GM10266 (cell line): ENCODE measurements around the gene PLXNA2.

Experiments
- DNase-seq: peaks from one replicate; pipeline ENCODE4 v3.0.0; 2012; ENCODE audit errors: extremely low spot score
- TF ChIP-seq, protein P1 (sequence below): IDR thresholded peaks from 2 replicates; pipeline ENCODE4 v1.5.1; 2012; ENCODE audit warnings: mild to moderate bottlenecking, low read depth; ENCODE audit not compliant: control insufficient read depth, insufficient read depth; ENCODE audit errors: missing control alignments

Gene PLXNA2

DNA sequence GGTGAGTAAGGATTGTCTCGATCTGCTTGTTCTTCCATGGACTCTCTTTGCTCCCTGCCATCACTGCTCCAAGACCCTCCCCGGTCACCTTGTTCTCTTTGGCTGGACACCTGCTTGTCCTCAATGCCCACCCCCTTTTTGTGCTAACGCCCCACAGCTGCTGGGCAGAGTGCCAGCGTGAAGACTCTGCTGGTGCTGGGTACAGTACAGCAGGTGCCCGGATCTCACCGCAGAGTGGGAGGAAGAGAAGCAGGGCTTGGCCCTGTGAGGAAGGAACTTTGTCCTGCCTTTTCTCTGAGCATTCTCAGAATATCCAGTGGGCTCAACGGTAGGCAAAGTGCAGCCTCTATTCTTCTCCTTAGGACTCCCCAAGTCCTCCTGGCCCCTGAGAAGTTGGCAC lies 90.1 kb downstream of the PLXNA2 start:
- DNase-seq: no peak

DNA sequence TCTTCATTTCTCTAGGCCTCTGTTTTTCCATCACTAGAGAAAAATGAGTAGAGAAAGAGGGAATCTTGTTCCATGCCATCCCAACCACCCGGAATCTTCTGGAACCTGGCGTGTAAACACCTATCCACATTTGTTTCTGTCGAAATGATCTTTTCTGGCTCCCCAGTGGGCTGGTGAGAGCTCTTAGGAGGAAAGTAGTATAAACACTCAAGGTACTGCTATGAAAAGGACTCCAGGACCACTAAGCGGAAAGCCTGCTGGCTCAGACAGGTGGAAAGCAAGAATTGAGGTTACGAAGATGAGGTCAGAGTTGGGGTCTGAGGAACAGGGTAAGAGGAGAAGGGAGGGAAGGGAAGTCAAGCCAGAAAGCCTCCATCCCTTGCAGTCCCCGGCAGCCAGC lies 90.8 kb downstream of the PLXNA2 start:
- DNase-seq: no peak
- TF ChIP-seq, protein P1, sequence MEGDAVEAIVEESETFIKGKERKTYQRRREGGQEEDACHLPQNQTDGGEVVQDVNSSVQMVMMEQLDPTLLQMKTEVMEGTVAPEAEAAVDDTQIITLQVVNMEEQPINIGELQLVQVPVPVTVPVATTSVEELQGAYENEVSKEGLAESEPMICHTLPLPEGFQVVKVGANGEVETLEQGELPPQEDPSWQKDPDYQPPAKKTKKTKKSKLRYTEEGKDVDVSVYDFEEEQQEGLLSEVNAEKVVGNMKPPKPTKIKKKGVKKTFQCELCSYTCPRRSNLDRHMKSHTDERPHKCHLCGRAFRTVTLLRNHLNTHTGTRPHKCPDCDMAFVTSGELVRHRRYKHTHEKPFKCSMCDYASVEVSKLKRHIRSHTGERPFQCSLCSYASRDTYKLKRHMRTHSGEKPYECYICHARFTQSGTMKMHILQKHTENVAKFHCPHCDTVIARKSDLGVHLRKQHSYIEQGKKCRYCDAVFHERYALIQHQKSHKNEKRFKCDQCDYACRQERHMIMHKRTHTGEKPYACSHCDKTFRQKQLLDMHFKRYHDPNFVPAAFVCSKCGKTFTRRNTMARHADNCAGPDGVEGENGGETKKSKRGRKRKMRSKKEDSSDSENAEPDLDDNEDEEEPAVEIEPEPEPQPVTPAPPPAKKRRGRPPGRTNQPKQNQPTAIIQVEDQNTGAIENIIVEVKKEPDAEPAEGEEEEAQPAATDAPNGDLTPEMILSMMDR: no peak

More for the DNA sequence above, 90.1 kb downstream of the PLXNA2 start:
- TF ChIP-seq, protein P1: no peak

DNA sequence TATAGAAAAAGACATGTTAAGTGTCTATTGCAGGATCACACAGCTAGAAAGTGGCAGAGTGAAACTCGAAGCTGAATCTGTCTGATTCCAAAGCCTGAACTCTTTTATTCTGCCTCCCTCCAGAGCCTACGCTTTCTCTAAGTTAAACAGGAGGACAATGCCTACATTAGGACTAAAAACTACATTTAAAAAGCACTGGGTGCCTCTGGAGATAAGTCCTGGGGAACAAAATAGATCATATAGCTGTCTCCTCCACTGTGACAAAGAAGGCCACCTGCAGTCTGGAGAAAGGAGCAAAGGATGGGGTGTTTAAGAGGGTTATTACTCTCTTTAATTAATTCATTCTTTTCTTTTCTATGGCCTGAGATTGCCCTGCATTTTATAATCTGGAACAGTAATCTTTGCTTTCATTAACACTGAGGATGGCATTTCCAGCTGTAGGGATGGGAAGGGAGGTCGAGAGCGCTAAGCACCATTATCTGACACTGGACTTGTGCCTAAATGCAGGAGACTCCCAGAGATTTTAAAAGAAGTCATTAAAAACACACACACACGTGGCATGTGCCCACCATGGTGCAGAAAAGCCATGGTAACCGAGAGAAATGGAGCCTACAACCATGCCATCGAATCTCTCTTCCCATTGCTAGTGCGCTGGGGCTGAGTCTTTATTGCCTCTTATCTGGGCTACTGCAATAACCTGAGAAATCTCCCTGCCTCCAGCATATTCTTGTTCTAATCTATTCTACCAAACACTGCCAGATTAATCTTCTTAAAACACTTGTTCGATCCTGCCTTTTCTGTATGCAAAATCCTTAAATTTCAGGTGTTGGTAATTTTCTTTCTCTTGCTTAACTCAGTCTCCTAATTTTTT lies 92.2 kb downstream of the PLXNA2 start:
- TF ChIP-seq, protein P1: no peak
- DNase-seq: no peak

DNA sequence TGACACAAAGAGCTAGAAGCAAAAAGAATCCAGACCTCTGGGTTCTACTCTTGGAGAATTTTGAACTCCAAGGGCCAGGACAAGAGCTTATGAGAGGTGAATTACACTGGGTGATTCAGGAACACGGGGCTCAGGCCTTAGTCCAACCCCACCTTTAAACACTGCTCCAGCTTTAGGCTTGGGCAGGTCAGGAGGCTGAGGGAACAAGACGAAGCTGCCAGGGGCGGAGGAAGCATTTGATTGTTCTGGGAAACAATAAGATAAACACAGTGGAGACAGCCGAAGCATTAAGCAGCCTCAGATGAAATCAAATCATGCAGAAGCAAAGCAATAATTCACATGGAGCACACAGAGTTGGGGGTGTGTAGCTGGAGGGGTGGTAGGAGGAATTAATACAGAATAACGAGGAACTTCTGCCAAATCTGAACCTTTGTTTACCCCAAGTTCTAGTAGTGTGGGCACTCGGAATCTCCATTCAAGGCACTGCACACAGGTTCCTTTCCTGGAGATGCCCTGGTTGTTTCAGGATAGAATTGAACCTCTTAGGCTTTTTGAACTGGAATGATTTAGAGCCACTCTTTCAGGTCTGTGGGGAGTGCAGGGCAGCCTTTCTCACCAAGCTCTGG lies 93.2 kb downstream of the PLXNA2 start:
- TF ChIP-seq, protein P1: no peak
- no peak for DNase-seq

DNA sequence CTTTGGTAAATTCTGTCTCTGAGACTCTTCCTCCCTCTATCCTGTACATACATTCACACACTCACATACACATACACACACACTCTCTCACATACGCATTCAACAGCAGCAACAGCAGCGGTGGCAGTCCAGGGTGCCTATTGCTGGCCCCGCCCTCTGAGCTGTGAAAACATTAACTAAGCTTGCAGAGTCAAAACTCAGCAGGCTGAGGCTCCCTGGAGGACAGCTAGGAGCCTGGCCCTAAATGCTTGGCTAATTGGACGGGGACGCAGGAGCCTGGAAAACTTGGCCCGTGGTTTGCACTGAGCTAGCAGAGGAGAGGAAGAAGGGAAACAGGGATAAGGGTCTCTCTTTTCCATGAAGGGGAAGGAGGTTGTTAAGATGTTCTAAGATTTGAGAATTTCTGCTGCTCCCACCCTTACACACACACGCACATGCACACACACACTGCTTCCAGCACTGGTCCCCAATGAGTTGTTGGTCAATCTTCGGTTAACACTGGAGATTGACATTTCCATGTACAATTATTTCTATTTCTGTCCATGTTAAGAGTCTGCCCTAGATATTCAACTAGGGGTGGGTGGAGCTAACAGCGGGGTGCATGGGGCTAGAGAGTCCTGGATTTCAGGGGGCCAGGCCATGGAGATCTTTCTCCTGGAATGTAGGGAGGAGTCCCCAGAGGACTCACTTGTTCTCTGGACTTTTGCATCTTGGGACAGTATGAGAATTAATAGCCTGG lies 94.2 kb downstream of the PLXNA2 start:
- TF ChIP-seq, protein P1: no peak
- DNase-seq: no peak

DNA sequence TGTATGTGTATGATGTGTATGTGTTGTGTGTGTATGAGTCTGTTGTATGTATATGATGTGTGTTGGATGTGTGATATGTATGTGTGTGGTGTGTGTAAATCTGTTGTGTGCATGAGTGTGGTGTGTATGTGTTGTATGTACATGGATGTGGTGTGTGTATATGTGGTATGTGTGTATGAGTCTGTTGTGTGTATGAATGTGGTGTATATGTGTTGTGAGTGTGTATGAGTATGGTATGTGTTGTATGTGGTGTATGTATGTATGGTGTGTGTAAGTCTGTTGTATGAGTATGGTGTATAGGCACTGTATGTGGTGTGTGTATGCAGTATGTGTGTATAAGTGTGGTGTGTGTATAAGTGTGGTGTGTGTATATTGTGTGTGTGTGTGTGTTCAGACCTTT lies 95.0 kb downstream of the PLXNA2 start:
- no peak for DNase-seq
- TF ChIP-seq, protein P1: no peak
